Suprapubic skin (tissue), 3 donors: ENCODE data around the gene LTA.

Source experiments
- EP300 ChIP-seq: sonication (generic); formaldehyde crosslinking; IDR thresholded peaks from one replicate; pipeline ENCODE4 v1.6.1; 2017; ENCODE audit warnings: antibody characterized with exemption
- POLR2A ChIP-seq, 2 donors: fragments of 450-650 bp; IDR thresholded peaks; one replicate each; pipeline ENCODE4 v1.6.1; 2017; ENCODE audit warnings: antibody characterized with exemption in 2 of 2, mild to moderate bottlenecking in 2 of 2, moderate library complexity in 2 of 2
- TF ChIP-seq, protein P1 (sequence below), 2 donors: fragments of 200-600 bp in 1 of 2; fragments of 450-650 bp in 1 of 2; sonication (generic) in 1 of 2; IDR thresholded peaks; one replicate each; pipeline ENCODE4 v1.5.1; 2016 to 2019; ENCODE audit warnings: antibody characterized with exemption in 2 of 2, mild to moderate bottlenecking in 1 of 2, moderate library complexity in 1 of 2

DNA sequence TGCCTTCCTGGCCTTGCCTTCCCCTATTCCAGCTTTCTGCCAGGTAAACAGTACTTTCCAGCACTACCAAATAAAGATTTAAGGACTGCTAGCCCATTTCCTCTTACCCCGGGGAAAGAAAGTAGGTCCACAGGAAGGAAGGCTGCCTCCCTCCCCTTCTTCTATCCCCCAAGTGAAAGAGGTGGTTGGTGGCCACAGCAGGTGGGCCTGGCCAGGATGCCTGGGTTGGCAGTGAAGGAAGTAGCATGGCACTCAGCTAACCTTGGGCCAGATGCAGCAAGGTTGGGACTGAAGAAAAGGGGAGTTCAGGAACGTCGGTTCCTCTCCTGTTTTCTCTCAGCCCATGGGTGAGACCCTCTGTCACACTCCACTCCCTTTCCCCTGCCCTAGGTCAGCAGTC is 15.8 kb upstream of the LTA start:
- TF ChIP-seq, protein P1, sequence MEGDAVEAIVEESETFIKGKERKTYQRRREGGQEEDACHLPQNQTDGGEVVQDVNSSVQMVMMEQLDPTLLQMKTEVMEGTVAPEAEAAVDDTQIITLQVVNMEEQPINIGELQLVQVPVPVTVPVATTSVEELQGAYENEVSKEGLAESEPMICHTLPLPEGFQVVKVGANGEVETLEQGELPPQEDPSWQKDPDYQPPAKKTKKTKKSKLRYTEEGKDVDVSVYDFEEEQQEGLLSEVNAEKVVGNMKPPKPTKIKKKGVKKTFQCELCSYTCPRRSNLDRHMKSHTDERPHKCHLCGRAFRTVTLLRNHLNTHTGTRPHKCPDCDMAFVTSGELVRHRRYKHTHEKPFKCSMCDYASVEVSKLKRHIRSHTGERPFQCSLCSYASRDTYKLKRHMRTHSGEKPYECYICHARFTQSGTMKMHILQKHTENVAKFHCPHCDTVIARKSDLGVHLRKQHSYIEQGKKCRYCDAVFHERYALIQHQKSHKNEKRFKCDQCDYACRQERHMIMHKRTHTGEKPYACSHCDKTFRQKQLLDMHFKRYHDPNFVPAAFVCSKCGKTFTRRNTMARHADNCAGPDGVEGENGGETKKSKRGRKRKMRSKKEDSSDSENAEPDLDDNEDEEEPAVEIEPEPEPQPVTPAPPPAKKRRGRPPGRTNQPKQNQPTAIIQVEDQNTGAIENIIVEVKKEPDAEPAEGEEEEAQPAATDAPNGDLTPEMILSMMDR (IDR thresholded peaks at IDR 0.05): no peak
- TF ChIP-seq POLR2A (IDR thresholded peaks at IDR 0.05): no peak
- TF ChIP-seq EP300: no peak
